B cell (primary cell): ENCODE measurements around the gene HOXA2.

ENCODE experiments used
- EZH2 ChIP-seq: IDR thresholded peaks from 2 replicates; pipeline ENCODE4 v1.6.1; 2012; ENCODE audit warnings: borderline replicate concordance, low read depth, mild to moderate bottlenecking, moderate library complexity, low read length; ENCODE audit not compliant: insufficient read depth, poor library complexity, severe bottlenecking
- TF ChIP-seq, protein P1 (sequence below): fragments of 200-600 bp; IDR thresholded peaks from one replicate; pipeline ENCODE4 v1.8.0; 2022; ENCODE audit warnings: antibody characterized with exemption, mild to moderate bottlenecking

DNA sequence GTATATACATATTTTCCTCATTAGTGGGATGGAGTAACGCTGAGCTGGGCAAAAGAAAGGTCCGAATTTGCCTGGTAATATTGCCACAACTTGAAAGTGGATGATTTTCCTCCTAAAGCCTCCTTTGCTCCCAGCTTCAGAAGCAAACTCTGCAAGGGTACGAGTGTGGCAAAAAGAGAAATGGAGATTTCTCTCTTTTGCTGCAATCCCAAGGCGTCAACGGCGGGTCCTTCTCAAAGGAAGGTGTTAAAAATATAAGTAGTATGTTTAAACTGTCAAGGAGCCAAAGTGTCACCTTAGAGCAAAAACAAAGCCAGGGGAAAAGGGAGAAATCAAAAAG, 12.4 kb upstream of the HOXA2 start:
- TF ChIP-seq, protein P1, sequence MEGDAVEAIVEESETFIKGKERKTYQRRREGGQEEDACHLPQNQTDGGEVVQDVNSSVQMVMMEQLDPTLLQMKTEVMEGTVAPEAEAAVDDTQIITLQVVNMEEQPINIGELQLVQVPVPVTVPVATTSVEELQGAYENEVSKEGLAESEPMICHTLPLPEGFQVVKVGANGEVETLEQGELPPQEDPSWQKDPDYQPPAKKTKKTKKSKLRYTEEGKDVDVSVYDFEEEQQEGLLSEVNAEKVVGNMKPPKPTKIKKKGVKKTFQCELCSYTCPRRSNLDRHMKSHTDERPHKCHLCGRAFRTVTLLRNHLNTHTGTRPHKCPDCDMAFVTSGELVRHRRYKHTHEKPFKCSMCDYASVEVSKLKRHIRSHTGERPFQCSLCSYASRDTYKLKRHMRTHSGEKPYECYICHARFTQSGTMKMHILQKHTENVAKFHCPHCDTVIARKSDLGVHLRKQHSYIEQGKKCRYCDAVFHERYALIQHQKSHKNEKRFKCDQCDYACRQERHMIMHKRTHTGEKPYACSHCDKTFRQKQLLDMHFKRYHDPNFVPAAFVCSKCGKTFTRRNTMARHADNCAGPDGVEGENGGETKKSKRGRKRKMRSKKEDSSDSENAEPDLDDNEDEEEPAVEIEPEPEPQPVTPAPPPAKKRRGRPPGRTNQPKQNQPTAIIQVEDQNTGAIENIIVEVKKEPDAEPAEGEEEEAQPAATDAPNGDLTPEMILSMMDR = no peak
- no peak for TF ChIP-seq EZH2
